NCI-H510A (cell line): ENCODE data around the gene SLC10A7.

Experiments
- DNase-seq: peaks from one replicate; lab custom pipeline; 2025; lab: John Stamatoyannopoulos, UW

Gene SLC10A7

GRCh38 chr4:146494143-146494542 lies 27.6 kb downstream of the SLC10A7 start:
- no peak for DNase-seq

- no peak for DNase-seq
These were observed 31.6 kb downstream of the SLC10A7 start for GRCh38 chr4:146490106-146490505.

GRCh38 chr4:146488495-146489174 lies 33.1 kb downstream of the SLC10A7 start:
- no peak for DNase-seq

- DNase-seq: no peak
These were observed 35.2 kb downstream of the SLC10A7 start for GRCh38 chr4:146486565-146486964.

GRCh38 chr4:146485968-146486367 lies 35.8 kb downstream of the SLC10A7 start:
- no peak for DNase-seq

- DNase-seq: no peak
These were observed 39.0 kb downstream of the SLC10A7 start for GRCh38 chr4:146482788-146483187.

- DNase-seq: no peak
These were observed 40.5 kb downstream of the SLC10A7 start for GRCh38 chr4:146481246-146481645.

- DNase-seq: no peak
These were observed 43.7 kb downstream of the SLC10A7 start for GRCh38 chr4:146478009-146478408.

GRCh38 chr4:146477054-146477453 lies 44.7 kb downstream of the SLC10A7 start:
- no peak for DNase-seq

GRCh38 chr4:146472404-146472803 lies 49.3 kb downstream of the SLC10A7 start:
- DNase-seq: no peak

- no peak for DNase-seq
These were observed 51.1 kb downstream of the SLC10A7 start for GRCh38 chr4:146470604-146471003.

GRCh38 chr4:146469022-146469421 lies 52.7 kb downstream of the SLC10A7 start:
- DNase-seq: no peak

- DNase-seq: no peak
These were observed 56.1 kb downstream of the SLC10A7 start for GRCh38 chr4:146465628-146466027.

- no peak for DNase-seq
These were observed 59.5 kb downstream of the SLC10A7 start for GRCh38 chr4:146462251-146462650.

GRCh38 chr4:146458594-146458993 lies 63.1 kb downstream of the SLC10A7 start:
- no peak for DNase-seq

GRCh38 chr4:146456681-146457080 lies 65.1 kb downstream of the SLC10A7 start:
- DNase-seq: no peak

- DNase-seq: no peak
These were observed 68.4 kb downstream of the SLC10A7 start for GRCh38 chr4:146453181-146453807.

- no peak for DNase-seq
These were observed 71.2 kb downstream of the SLC10A7 start for GRCh38 chr4:146450524-146450923.

- DNase-seq: no peak
These were observed 75.2 kb downstream of the SLC10A7 start for GRCh38 chr4:146446555-146446954.

GRCh38 chr4:146445198-146446150 lies 76.3 kb downstream of the SLC10A7 start:
- no peak for DNase-seq

- DNase-seq: no peak
These were observed 78.2 kb downstream of the SLC10A7 start for GRCh38 chr4:146443525-146443924.

GRCh38 chr4:146442801-146443200 lies 78.9 kb downstream of the SLC10A7 start:
- DNase-seq: no peak

GRCh38 chr4:146439999-146440398 lies 81.7 kb downstream of the SLC10A7 start:
- no peak for DNase-seq
